HepG2 (cell line): ENCODE data around the gene MYOM1. TPM values are rescaled to one million over a fixed set of nuclear protein-coding genes. Genes with fewer than 3 reads are reported as not detected.
A peak's percentile ranks its signal among the peaks of the same experiment; 100 is the strongest.

ENCODE experiments used
- EP300 ChIP-seq, 3 experiments: sonication (generic) in 1 of 3; formaldehyde crosslinking in 1 of 3; IDR thresholded peaks; 2 replicates each; pipeline versions ENCODE4 v1.5.1 to v1.6.1; 2011 to 2020; ENCODE audit warnings: low read depth in 2 of 3, low read length in 2 of 3, borderline replicate concordance in 1 of 3, improper control_type of control experiment in 1 of 3, mild to moderate bottlenecking in 1 of 3, missing genetic modification reagents in 1 of 3, moderate library complexity in 1 of 3
- FOXK2 ChIP-seq: fragments of 450-650 bp; IDR thresholded peaks from 2 replicates; pipeline ENCODE4 v1.6.1; 2016
- MNT ChIP-seq: fragments of 450-650 bp; IDR thresholded peaks from 2 replicates; pipeline ENCODE4 v1.6.1; 2016
- RBAK ChIP-seq: sonication (generic); formaldehyde crosslinking; IDR thresholded peaks from 2 replicates; pipeline ENCODE4 v1.5.1; 2020; ENCODE audit warnings: mild to moderate bottlenecking, missing genetic modification reagents
- RELA ChIP-seq: sonication (generic); formaldehyde crosslinking; IDR thresholded peaks from 2 replicates; pipeline ENCODE4 v1.4.0; 2020; ENCODE audit warnings: missing genetic modification reagents
- ZBTB3 ChIP-seq: sonication (generic); formaldehyde crosslinking; IDR thresholded peaks from 2 replicates; pipeline ENCODE4 v1.4.0; 2020; ENCODE audit warnings: low read depth, mild to moderate bottlenecking, moderate library complexity, missing genetic modification reagents, borderline replicate concordance
- ZFP1 ChIP-seq: IDR thresholded peaks from 2 replicates; pipeline ENCODE4 v1.6.1; 2016
- ZNF343 ChIP-seq: sonication (generic); formaldehyde crosslinking; IDR thresholded peaks from 2 replicates; pipeline ENCODE4 v1.4.0; 2020; ENCODE audit warnings: mild to moderate bottlenecking, missing genetic modification reagents
- ZNF558 ChIP-seq: sonication (generic); formaldehyde crosslinking; IDR thresholded peaks from 2 replicates; pipeline ENCODE4 v1.9.0; 2022; ENCODE audit warnings: mild to moderate bottlenecking, missing genetic modification reagents, borderline replicate concordance
- ZNF580 ChIP-seq: IDR thresholded peaks from 2 replicates; pipeline ENCODE4 v1.6.1; 2016; ENCODE audit warnings: low read depth, borderline replicate concordance
- ZNF691 ChIP-seq: sonication (generic); formaldehyde crosslinking; IDR thresholded peaks from 2 replicates; pipeline ENCODE4 v1.4.0; 2020; ENCODE audit warnings: missing genetic modification reagents, low read depth, mild to moderate bottlenecking, borderline replicate concordance
- ZNF703 ChIP-seq: sonication (generic); formaldehyde crosslinking; IDR thresholded peaks from 2 replicates; pipeline ENCODE4 v1.5.1; 2020; ENCODE audit warnings: missing genetic modification reagents, mild to moderate bottlenecking, moderate library complexity, borderline replicate concordance
- ZNF878 ChIP-seq: sonication (generic); formaldehyde crosslinking; IDR thresholded peaks from 2 replicates; pipeline ENCODE4 v1.8.1; 2023; ENCODE audit warnings: mild to moderate bottlenecking, missing genetic modification reagents, moderate library complexity
- ZSCAN20 ChIP-seq: sonication (generic); formaldehyde crosslinking; IDR thresholded peaks from 2 replicates; pipeline ENCODE4 v1.4.0; 2020; ENCODE audit warnings: missing genetic modification reagents, mild to moderate bottlenecking, borderline replicate concordance
- polyA plus RNA-seq, 8 experiments: library from polyadenylated mRNA; depleted of rRNA in 3 of 8; stranded (reverse) in 7 of 8; unstranded in 1 of 8; fragments of >200 nt; fragmentation: Illumina TruSeq in 4 of 8; extraction: Trizol in 4 of 8; gene quantifications; 2 replicates each; pipeline versions ENCODE4 v1.2.1 to v1.2.3, GENCODE V29; 2011 to 2016; ENCODE audit warnings: low read depth in 4 of 8, missing spikeins in 1 of 8, mixed read lengths in 1 of 8; ENCODE audit not compliant: insufficient read depth in 1 of 8
- total RNA-seq, 5 experiments: library from RNA; depleted of rRNA; stranded (reverse); fragments of >200 nt; fragmentation: Illumina TruSeq; extraction: Trizol; gene quantifications; 2 replicates each; pipeline ENCODE4 v1.2.3, GENCODE V29; 2016; ENCODE audit warnings: low read depth in 1 of 5
- TF ChIP-seq, protein P1 (sequence below): sonication (generic); formaldehyde crosslinking; IDR thresholded peaks from 2 replicates; pipeline ENCODE4 v1.8.1; 2023; ENCODE audit warnings: mild to moderate bottlenecking, moderate library complexity, missing genetic modification reagents
- TF ChIP-seq, protein P2 (sequence below): sonication (generic); formaldehyde crosslinking; IDR thresholded peaks from 2 replicates; pipeline ENCODE4 v1.5.0; 2020; ENCODE audit warnings: missing genetic modification reagents
- TF ChIP-seq, protein P3 (sequence below), 2 experiments: fragments of 450-650 bp in 1 of 2; sonication (generic) in 1 of 2; formaldehyde crosslinking; IDR thresholded peaks; 2 replicates each; pipeline versions ENCODE4 v1.5.0 to v1.8.0; 2020 to 2022; ENCODE audit warnings: mild to moderate bottlenecking in 1 of 2, missing genetic modification reagents in 1 of 2
- TF ChIP-seq, protein P4 (sequence below): sonication (generic); formaldehyde crosslinking; IDR thresholded peaks from 2 replicates; pipeline ENCODE4 v1.5.0; 2020; ENCODE audit warnings: missing genetic modification reagents
- TF ChIP-seq, protein P5 (sequence below): sonication (generic); formaldehyde crosslinking; IDR thresholded peaks from 2 replicates; pipeline ENCODE4 v1.4.0; 2020; ENCODE audit warnings: missing genetic modification reagents, borderline replicate concordance

Gene MYOM1
- total and polyA plus RNA-seq, 2 of the 13 experiments (the other 11 are each of a cell fraction or from before 2014, with no cell fraction given) = 0.46 to 0.98 TPM

DNA sequence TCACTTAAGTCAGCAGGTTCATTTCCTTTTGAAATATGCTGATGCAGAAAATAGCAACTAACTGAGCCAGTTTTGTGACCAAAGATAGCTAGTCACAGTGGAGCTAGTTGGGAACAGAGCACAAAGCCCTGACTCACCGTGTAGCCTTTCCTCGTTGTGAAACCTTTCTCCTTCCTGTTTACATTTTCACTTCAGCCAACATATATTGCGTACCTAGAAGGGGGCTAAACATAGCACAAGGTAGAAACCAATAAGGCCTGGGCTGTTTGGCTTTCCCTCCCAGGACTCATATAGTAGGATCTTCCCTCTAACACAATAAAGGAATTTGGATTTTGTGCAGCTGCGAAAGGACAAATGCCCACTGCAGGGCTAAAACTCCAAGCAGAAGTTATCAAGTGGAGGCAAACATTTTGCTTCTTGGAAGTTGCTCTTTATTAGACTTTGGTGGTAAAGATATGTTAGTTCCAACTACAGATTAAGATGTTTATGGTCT is 182.3 kb downstream of the MYOM1 start (continued):
- TF ChIP-seq, protein P1, sequence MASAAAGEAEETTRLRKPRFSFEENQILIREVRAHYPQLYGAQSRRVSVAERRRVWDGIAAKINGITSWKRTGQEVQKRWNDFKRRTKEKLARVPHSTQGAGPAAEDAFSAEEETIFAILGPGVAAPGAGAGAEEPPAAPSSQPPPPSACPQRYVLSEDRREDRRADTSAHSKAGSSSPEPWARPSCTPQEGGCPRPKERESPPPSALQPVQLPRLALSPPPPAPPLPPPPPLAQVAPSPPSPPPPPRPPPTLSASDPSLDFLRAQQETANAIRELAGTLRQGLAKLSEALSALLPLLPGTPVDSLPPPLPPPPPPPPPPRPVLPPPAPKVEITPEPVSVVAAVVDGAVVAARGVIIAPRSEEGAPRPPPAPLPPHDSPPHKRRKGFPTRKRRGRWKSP (CRISPR knock-in tag) = peak; percentile 51; the same call in 1 of the 2 replicates
- TF ChIP-seq, protein P2, sequence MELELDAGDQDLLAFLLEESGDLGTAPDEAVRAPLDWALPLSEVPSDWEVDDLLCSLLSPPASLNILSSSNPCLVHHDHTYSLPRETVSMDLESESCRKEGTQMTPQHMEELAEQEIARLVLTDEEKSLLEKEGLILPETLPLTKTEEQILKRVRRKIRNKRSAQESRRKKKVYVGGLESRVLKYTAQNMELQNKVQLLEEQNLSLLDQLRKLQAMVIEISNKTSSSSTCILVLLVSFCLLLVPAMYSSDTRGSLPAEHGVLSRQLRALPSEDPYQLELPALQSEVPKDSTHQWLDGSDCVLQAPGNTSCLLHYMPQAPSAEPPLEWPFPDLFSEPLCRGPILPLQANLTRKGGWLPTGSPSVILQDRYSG (CRISPR knock-in tag) = no peak
- TF ChIP-seq ZNF580 (CRISPR knock-in tag) (peak; percentile 73), ZNF558 (CRISPR knock-in tag) (no peak), ZNF703 (CRISPR knock-in tag) (no peak), MNT (0 out of 2 replicates have a peak, but pooled peaks have one; percentile 14), EP300 (IDR thresholded peaks at IDR 0.05; ENCODE audit: low read depth in 2 of 2, low read length in 2 of 2) (peak; percentile 66 to 96; a peak in 3 of 4 replicates), EP300 (CRISPR knock-in tag; IDR thresholded peaks at IDR 0.05; ENCODE audit: borderline replicate concordance) (peak; percentile 96), ZNF878 (peak; percentile 81; the same call in 1 of the 2 replicates), ZSCAN20 (CRISPR knock-in tag) (no peak; the same call in 1 of the 2 replicates), ZFP1 (CRISPR knock-in tag) (peak; percentile 94), ZNF691 (CRISPR knock-in tag) (no peak), FOXK2 (peak; percentile 98), RBAK (CRISPR knock-in tag) (no peak), ZNF343 (CRISPR knock-in tag) (no peak), ZBTB3 (CRISPR knock-in tag) (peak; percentile 84; the same call in 1 of the 2 replicates), RELA (CRISPR knock-in tag) (0 out of 2 replicates have a peak, but pooled peaks have one; percentile 43)
- TF ChIP-seq, protein P3, sequence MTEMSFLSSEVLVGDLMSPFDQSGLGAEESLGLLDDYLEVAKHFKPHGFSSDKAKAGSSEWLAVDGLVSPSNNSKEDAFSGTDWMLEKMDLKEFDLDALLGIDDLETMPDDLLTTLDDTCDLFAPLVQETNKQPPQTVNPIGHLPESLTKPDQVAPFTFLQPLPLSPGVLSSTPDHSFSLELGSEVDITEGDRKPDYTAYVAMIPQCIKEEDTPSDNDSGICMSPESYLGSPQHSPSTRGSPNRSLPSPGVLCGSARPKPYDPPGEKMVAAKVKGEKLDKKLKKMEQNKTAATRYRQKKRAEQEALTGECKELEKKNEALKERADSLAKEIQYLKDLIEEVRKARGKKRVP (CRISPR knock-in tag; IDR thresholded peaks at IDR 0.05) = peak in 1 of 2 experiments; percentile 90; a peak in 2 of 4 replicates
- TF ChIP-seq, protein P4, sequence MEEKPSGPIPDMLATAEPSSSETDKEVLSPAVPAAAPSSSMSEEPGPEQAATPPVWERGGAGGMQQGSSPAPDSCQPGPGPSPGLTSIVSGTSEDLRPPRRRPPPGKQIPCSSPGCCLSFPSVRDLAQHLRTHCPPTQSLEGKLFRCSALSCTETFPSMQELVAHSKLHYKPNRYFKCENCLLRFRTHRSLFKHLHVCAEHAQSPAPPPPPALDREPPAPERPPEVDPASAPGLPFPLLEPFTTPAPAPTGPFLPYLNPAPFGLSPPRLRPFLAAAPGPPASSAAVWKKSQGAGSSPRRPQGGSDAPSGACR = peak; percentile 86; the same call in 1 of the 2 replicates
- TF ChIP-seq, protein P5, sequence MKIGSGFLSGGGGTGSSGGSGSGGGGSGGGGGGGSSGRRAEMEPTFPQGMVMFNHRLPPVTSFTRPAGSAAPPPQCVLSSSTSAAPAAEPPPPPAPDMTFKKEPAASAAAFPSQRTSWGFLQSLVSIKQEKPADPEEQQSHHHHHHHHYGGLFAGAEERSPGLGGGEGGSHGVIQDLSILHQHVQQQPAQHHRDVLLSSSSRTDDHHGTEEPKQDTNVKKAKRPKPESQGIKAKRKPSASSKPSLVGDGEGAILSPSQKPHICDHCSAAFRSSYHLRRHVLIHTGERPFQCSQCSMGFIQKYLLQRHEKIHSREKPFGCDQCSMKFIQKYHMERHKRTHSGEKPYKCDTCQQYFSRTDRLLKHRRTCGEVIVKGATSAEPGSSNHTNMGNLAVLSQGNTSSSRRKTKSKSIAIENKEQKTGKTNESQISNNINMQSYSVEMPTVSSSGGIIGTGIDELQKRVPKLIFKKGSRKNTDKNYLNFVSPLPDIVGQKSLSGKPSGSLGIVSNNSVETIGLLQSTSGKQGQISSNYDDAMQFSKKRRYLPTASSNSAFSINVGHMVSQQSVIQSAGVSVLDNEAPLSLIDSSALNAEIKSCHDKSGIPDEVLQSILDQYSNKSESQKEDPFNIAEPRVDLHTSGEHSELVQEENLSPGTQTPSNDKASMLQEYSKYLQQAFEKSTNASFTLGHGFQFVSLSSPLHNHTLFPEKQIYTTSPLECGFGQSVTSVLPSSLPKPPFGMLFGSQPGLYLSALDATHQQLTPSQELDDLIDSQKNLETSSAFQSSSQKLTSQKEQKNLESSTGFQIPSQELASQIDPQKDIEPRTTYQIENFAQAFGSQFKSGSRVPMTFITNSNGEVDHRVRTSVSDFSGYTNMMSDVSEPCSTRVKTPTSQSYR (CRISPR knock-in tag) = peak; percentile 67; the same call in 1 of the 2 replicates
